ENCODE results near the gene CDV3. TPM values are rescaled to one million over a fixed set of nuclear protein-coding genes. Genes with fewer than 3 reads are reported as not detected.
"Not testable (repeated sequence)": the region's sequence is repeated elsewhere in the genome, so short reads cannot be mapped to it uniquely, and the experiment has no call there.

Gene CDV3
- 10 to 100 TPM; 64.0 to 82.6 TPM for total RNA-seq
- polyA plus RNA-seq, result 10 to 100 TPM; 37.5 to 42.1 TPM

GRCh38 chr3:133573629-133574194 lies at the start of gene CDV3:
TSS of gene CDV3 (plus strand) at chr3:133573686. CDS start at chr3:133574045, 359 bp downstream.
- Histone ChIP-seq H3K27me3 (ENCODE audit: control insufficient read depth in 4 of 4, insufficient read depth in 4 of 4, low read length in 3 of 4) (no peaks in the 10 kb centered on the region), H3K4me1 (ENCODE audit: control insufficient read depth in 4 of 4, insufficient read depth in 4 of 4, low read length in 3 of 4) (peaks cover 5 to 24% (median 21%) of the 10 kb centered on the region in 4 donors), H3K27ac (ENCODE audit: low read depth in 1 of 2, low read length in 2 of 2) (peak within 1 kb of the TSS; percentile 94 to 96), H3K4me3 (ENCODE audit: low read depth in 1 of 3, low read length in 3 of 3) (peak within 1 kb of the TSS; percentile 96 to 100 (median 97)), H3K9ac (ENCODE audit: low read depth in 1 of 2, low read length in 2 of 2) (peak within 1 kb of the TSS; percentile 99), H3K36me3 (ENCODE audit: control insufficient read depth in 4 of 4, insufficient read depth in 3 of 4, low read depth in 1 of 4, low read length in 3 of 4) (peaks cover 0 to 5% (median 4%) of the 10 kb centered on the region in 4 donors), H3K9me3 (ENCODE audit: control insufficient read depth in 4 of 4, low read length in 3 of 4) (no peaks in the 10 kb centered on the region)
- peak; percentile 1 for TF ChIP-seq FOXA2 (IDR thresholded peaks at IDR 0.05)
- TF ChIP-seq, protein P1, sequence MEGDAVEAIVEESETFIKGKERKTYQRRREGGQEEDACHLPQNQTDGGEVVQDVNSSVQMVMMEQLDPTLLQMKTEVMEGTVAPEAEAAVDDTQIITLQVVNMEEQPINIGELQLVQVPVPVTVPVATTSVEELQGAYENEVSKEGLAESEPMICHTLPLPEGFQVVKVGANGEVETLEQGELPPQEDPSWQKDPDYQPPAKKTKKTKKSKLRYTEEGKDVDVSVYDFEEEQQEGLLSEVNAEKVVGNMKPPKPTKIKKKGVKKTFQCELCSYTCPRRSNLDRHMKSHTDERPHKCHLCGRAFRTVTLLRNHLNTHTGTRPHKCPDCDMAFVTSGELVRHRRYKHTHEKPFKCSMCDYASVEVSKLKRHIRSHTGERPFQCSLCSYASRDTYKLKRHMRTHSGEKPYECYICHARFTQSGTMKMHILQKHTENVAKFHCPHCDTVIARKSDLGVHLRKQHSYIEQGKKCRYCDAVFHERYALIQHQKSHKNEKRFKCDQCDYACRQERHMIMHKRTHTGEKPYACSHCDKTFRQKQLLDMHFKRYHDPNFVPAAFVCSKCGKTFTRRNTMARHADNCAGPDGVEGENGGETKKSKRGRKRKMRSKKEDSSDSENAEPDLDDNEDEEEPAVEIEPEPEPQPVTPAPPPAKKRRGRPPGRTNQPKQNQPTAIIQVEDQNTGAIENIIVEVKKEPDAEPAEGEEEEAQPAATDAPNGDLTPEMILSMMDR (IDR thresholded peaks at IDR 0.05; ENCODE audit: low read depth, low read length, missing input control), result no peak
- WGBS, result under 1% methylated on average over 81 of the region's 81 CpGs
- DNase-seq (ENCODE audit: low spot score), result no peak

DNA sequence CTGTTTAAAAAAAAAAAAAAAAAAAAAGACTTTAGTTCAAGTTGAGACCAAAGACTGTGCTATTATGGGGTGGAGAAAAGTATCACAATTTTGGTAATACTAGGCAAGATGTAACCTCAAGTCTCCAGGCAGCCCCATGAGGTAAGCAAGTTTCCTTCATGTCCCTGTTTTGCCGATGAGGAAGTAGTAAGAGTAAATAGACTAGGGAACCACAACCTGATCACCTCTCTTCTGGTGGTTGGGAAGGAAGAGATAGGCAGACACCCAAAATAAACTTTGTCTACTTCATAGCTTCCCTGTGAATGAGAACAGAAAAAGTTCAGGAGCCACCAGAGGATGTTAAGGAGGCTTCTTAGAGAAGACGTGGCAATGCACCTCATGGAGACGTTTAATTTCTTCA lies 49.7 kb upstream of the CDV3 start:
- TF ChIP-seq FOXA2 (IDR thresholded peaks at IDR 0.05) (peak; percentile 44), HNF4A (conservative IDR thresholded peaks at IDR 0.05) (peak in 1 of 2 donors; percentile 22), EGR1 (IDR thresholded peaks at IDR 0.05; ENCODE audit: low read depth in 2 of 2) (peak in 1 of 2 donors; percentile 15), JUND (IDR thresholded peaks at IDR 0.05) (peak in 1 of 2 donors; percentile 14), RAD21 (IDR thresholded peaks at IDR 0.05) (peak; percentile 8 to 11)
- H3K4me3 ChIP-seq (ENCODE audit: low read depth in 1 of 3, low read length in 3 of 3); H3K27me3 ChIP-seq (ENCODE audit: control insufficient read depth in 4 of 4, insufficient read depth in 4 of 4, low read length in 3 of 4); H3K4me1 ChIP-seq (ENCODE audit: control insufficient read depth in 4 of 4, insufficient read depth in 4 of 4, low read length in 3 of 4); DNase-seq (ENCODE audit: low spot score); H3K27ac ChIP-seq (ENCODE audit: low read depth in 1 of 2, low read length in 2 of 2); H3K9ac ChIP-seq (ENCODE audit: low read depth in 1 of 2, low read length in 2 of 2); H3K36me3 ChIP-seq (ENCODE audit: control insufficient read depth in 4 of 4, insufficient read depth in 3 of 4, low read depth in 1 of 4, low read length in 3 of 4); H3K9me3 ChIP-seq (ENCODE audit: control insufficient read depth in 4 of 4, low read length in 3 of 4): not testable (repeated sequence)
- WGBS, result 33% methylated on average over 3 of the region's 3 CpGs

DNA sequence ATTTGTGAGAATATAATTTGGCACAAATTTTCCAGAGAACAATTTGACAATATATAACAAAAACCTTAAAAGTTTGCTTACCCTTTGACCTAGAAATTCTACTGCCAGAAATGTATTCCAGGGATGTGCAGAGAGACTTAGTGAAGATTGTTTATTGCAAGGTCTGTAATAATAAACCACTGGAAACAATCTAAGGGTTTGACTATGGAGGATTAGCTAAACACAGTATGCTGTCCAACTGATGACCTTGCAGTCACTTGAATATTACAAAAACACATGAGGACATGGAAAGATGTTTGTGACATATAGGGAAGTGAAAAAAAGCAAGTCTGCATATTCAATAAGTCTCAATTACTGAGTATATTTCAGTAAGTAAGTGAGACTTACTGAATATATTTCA lies 48.1 kb upstream of the CDV3 start:
- Histone ChIP-seq H3K4me1 (ENCODE audit: control insufficient read depth in 4 of 4, insufficient read depth in 4 of 4, low read length in 3 of 4) (peaks cover 0 to 4% (median 1%) of the 10 kb centered on the region in 4 donors), H3K36me3 (ENCODE audit: control insufficient read depth in 4 of 4, insufficient read depth in 3 of 4, low read depth in 1 of 4, low read length in 3 of 4) (no peaks in the 10 kb centered on the region), H3K9ac (ENCODE audit: low read depth in 1 of 2, low read length in 2 of 2) (no peak overlapping the region), H3K27ac (ENCODE audit: low read depth in 1 of 2, low read length in 2 of 2) (no peak overlapping the region), H3K4me3 (ENCODE audit: low read depth in 1 of 3, low read length in 3 of 3) (no peak overlapping the region), H3K27me3 (ENCODE audit: control insufficient read depth in 4 of 4, insufficient read depth in 4 of 4, low read length in 3 of 4) (no peaks in the 10 kb centered on the region), H3K9me3 (ENCODE audit: control insufficient read depth in 4 of 4, low read length in 3 of 4) (no peaks in the 10 kb centered on the region)
- no peak for DNase-seq (ENCODE audit: low spot score)
- TF ChIP-seq, protein P2, sequence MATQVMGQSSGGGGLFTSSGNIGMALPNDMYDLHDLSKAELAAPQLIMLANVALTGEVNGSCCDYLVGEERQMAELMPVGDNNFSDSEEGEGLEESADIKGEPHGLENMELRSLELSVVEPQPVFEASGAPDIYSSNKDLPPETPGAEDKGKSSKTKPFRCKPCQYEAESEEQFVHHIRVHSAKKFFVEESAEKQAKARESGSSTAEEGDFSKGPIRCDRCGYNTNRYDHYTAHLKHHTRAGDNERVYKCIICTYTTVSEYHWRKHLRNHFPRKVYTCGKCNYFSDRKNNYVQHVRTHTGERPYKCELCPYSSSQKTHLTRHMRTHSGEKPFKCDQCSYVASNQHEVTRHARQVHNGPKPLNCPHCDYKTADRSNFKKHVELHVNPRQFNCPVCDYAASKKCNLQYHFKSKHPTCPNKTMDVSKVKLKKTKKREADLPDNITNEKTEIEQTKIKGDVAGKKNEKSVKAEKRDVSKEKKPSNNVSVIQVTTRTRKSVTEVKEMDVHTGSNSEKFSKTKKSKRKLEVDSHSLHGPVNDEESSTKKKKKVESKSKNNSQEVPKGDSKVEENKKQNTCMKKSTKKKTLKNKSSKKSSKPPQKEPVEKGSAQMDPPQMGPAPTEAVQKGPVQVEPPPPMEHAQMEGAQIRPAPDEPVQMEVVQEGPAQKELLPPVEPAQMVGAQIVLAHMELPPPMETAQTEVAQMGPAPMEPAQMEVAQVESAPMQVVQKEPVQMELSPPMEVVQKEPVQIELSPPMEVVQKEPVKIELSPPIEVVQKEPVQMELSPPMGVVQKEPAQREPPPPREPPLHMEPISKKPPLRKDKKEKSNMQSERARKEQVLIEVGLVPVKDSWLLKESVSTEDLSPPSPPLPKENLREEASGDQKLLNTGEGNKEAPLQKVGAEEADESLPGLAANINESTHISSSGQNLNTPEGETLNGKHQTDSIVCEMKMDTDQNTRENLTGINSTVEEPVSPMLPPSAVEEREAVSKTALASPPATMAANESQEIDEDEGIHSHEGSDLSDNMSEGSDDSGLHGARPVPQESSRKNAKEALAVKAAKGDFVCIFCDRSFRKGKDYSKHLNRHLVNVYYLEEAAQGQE (IDR thresholded peaks at IDR 0.05), result no peak
- no peak for TF ChIP-seq JUND (IDR thresholded peaks at IDR 0.05)
- TF ChIP-seq GABPA (IDR thresholded peaks at IDR 0.05 in 1 of 2, conservative IDR thresholded peaks at IDR 0.05 in 1 of 2), result no peak
- TF ChIP-seq HNF4G (IDR thresholded peaks at IDR 0.05), result no peak
- TF ChIP-seq, protein P3, sequence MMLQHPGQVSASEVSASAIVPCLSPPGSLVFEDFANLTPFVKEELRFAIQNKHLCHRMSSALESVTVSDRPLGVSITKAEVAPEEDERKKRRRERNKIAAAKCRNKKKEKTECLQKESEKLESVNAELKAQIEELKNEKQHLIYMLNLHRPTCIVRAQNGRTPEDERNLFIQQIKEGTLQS (IDR thresholded peaks at IDR 0.05), result no peak
- TF ChIP-seq NR2F2 (IDR thresholded peaks at IDR 0.05), result no peak
- TF ChIP-seq EGR1 (IDR thresholded peaks at IDR 0.05; ENCODE audit: low read depth in 2 of 2), result no peak
- no peak for TF ChIP-seq FOXA1 (IDR thresholded peaks at IDR 0.05)
- no peak for TF ChIP-seq MAX (IDR thresholded peaks at IDR 0.05)
- TF ChIP-seq, protein P1 (IDR thresholded peaks at IDR 0.05; ENCODE audit: low read depth, low read length, missing input control), result no peak
- TF ChIP-seq SP1 (IDR thresholded peaks at IDR 0.05), result no peak
- no peak for TF ChIP-seq TAF1 (conservative IDR thresholded peaks at IDR 0.05)

Data from liver (tissue), 9 donors.